Progenitor cell of endocrine pancreas (in vitro differentiated cells): ENCODE results near the gene FAM222A. TPM values are rescaled to one million over a fixed set of nuclear protein-coding genes. Genes with fewer than 3 reads are reported as not detected.

Experiments used
- DNase-seq: peaks from one replicate; pipeline ENCODE4 v3.0.0; 2021; ENCODE audit warnings: low spot score; ENCODE audit not compliant: unreplicated experiment
- H3K27ac Mint-ChIP-seq: 2 replicates; pipeline ENCODE4 v1.8.0; 2021; ENCODE audit warnings: mild to moderate bottlenecking, moderate library complexity, mixed read lengths
- H3K27me3 Mint-ChIP-seq: 2 replicates; pipeline ENCODE4 v1.8.0; 2021; ENCODE audit warnings: mixed read lengths
- H3K36me3 Mint-ChIP-seq: 2 replicates; pipeline ENCODE4 v1.8.0; 2022; ENCODE audit warnings: mixed read lengths; ENCODE audit not compliant: insufficient read depth
- H3K4me1 Mint-ChIP-seq: 2 replicates; pipeline ENCODE4 v1.8.0; 2021; ENCODE audit warnings: low read depth, mixed read lengths
- H3K4me3 Mint-ChIP-seq: 2 replicates; pipeline ENCODE4 v1.8.0; 2021; ENCODE audit warnings: low read depth, mild to moderate bottlenecking, moderate library complexity, mixed read lengths
- H3K9me3 Mint-ChIP-seq: 2 replicates; pipeline ENCODE4 v1.8.0; 2021; ENCODE audit warnings: low read depth, mixed read lengths
- CTCF ChIP-seq: fragments of 200-600 bp; sonication (generic); IDR thresholded peaks from one replicate; pipeline ENCODE4 v1.5.0; 2021; ENCODE audit warnings: antibody characterized with exemption, mild to moderate bottlenecking; ENCODE audit not compliant: unreplicated experiment
- total RNA-seq: library from RNA; stranded (reverse); gene quantifications from 2 replicates; pipeline ENCODE4 v1.2.1, GENCODE V29; 2021

FAM222A gene
- total RNA-seq, 1 donor from 2014 or later: 11.6 TPM

- DNase-seq: peak; percentile 15
- Mint-ChIP-seq H3K4me3 (no peak overlapping the region), H3K27ac (no peak overlapping the region), H3K36me3 (peaks cover 4% of the 10 kb centered on the region), H3K27me3 (no peaks in the 10 kb centered on the region), H3K4me1 (peaks cover 1% of the 10 kb centered on the region), H3K9me3 (peaks cover 8% of the 10 kb centered on the region)
- no peak for TF ChIP-seq CTCF
These were observed 47.6 kb downstream of the FAM222A start for GRCh38 chr12:109760930-109761921.

- Mint-ChIP-seq H3K27ac (no peak overlapping the region), H3K27me3 (no peaks in the 10 kb centered on the region), H3K36me3 (no peaks in the 10 kb centered on the region), H3K9me3 (no peaks in the 10 kb centered on the region), H3K4me1 (peaks cover 1% of the 10 kb centered on the region), H3K4me3 (no peak overlapping the region)
- DNase-seq: no peak
- no peak for TF ChIP-seq CTCF
These were observed 48.5 kb downstream of the FAM222A start for GRCh38 chr12:109762071-109762672.

GRCh38 chr12:109762673-109763191, 49.1 kb downstream of the FAM222A start:
- Mint-ChIP-seq H3K4me1 (peaks cover 1% of the 10 kb centered on the region), H3K9me3 (no peaks in the 10 kb centered on the region), H3K4me3 (no peak overlapping the region), H3K27me3 (no peaks in the 10 kb centered on the region), H3K27ac (no peak overlapping the region), H3K36me3 (no peaks in the 10 kb centered on the region)
- DNase-seq: peak; percentile 5
- TF ChIP-seq CTCF: no peak

GRCh38 chr12:109763201-109763841, 49.7 kb downstream of the FAM222A start:
- Mint-ChIP-seq H3K27me3 (no peaks in the 10 kb centered on the region), H3K4me3 (no peak overlapping the region), H3K27ac (no peak overlapping the region), H3K4me1 (peaks cover 1% of the 10 kb centered on the region), H3K36me3 (no peaks in the 10 kb centered on the region), H3K9me3 (no peaks in the 10 kb centered on the region)
- TF ChIP-seq CTCF: no peak
- DNase-seq: no peak

- no peaks in the 10 kb centered on the region for H3K9me3 Mint-ChIP-seq
- H3K4me3 Mint-ChIP-seq: no peak overlapping the region
- H3K4me1 Mint-ChIP-seq: peaks cover 1% of the 10 kb centered on the region
- H3K27me3 Mint-ChIP-seq: no peaks in the 10 kb centered on the region
- no peak for DNase-seq
- no peaks in the 10 kb centered on the region for H3K36me3 Mint-ChIP-seq
- H3K27ac Mint-ChIP-seq: no peak overlapping the region
- peak; percentile 37 for TF ChIP-seq CTCF
These were observed 50.5 kb downstream of the FAM222A start for GRCh38 chr12:109764123-109764522.
